HCT116 (cell line): Measurements from ENCODE around the gene WDR45B.

Source experiments
- CBX3 ChIP-seq: IDR thresholded peaks from 2 replicates; pipeline ENCODE4 v1.6.1; 2012; ENCODE audit warnings: low read depth
- CEBPB ChIP-seq: IDR thresholded peaks from 2 replicates; pipeline ENCODE4 v1.6.1; 2012; ENCODE audit warnings: low read depth
- CTCF ChIP-seq, 3 experiments: fragments of 200-600 bp in 1 of 3; sonication (generic) in 1 of 3; IDR thresholded peaks in 2 of 3; conservative IDR thresholded peaks in 1 of 3; 2 replicates each; pipeline ENCODE4 v1.5.1; 2012 to 2017; ENCODE audit warnings: low read depth in 2 of 3, low read length in 2 of 3, antibody characterized with exemption in 1 of 3, borderline replicate concordance in 1 of 3, control low read depth in 1 of 3, mild to moderate bottlenecking in 1 of 3, mixed read lengths in 1 of 3, mixed run types in 1 of 3, moderate library complexity in 1 of 3; ENCODE audit not compliant: insufficient read depth in 1 of 3
- EZH2 ChIP-seq: fragments of 200-600 bp; sonication (generic); IDR thresholded peaks from 2 replicates; pipeline ENCODE4 v1.6.1; 2017; ENCODE audit warnings: antibody characterized with exemption, mixed run types
- MAX ChIP-seq: IDR thresholded peaks from 2 replicates; pipeline ENCODE4 v1.6.1; 2012
- POLR2A ChIP-seq: IDR thresholded peaks from 2 replicates; pipeline ENCODE4 v1.7.0; 2011; ENCODE audit warnings: borderline replicate concordance; ENCODE audit not compliant: insufficient read depth, insufficient read length; ENCODE audit errors: extremely low read depth
- RAD21 ChIP-seq: IDR thresholded peaks from 2 replicates; pipeline ENCODE4 v1.6.1; 2012; ENCODE audit warnings: low read depth, mild to moderate bottlenecking
- REST ChIP-seq: IDR thresholded peaks from 2 replicates; pipeline ENCODE4 v1.6.1; 2012; ENCODE audit warnings: low read depth
- SIN3A ChIP-seq: IDR thresholded peaks from 2 replicates; pipeline ENCODE4 v1.6.1; 2012; ENCODE audit warnings: low read depth
- SP1 ChIP-seq: IDR thresholded peaks from 2 replicates; pipeline ENCODE4 v1.6.1; 2012; ENCODE audit warnings: low read depth
- TCF7L2 ChIP-seq: IDR thresholded peaks from 2 replicates; pipeline ENCODE4 v1.7.0; 2011; ENCODE audit warnings: borderline replicate concordance, inconsistent platforms; ENCODE audit not compliant: insufficient read depth, insufficient read length; ENCODE audit errors: extremely low read depth
- YY1 ChIP-seq: IDR thresholded peaks from 2 replicates; pipeline ENCODE4 v1.6.1; 2011; ENCODE audit warnings: low read length, low read depth, moderate library complexity, mild to moderate bottlenecking; ENCODE audit not compliant: insufficient replicate concordance; ENCODE audit errors: extremely low read depth

- TF ChIP-seq TCF7L2 (no peak), CTCF (IDR thresholded peaks at IDR 0.05 in 2 of 3, conservative IDR thresholded peaks at IDR 0.05 in 1 of 3; ENCODE audit: borderline replicate concordance in 1 of 3, insufficient read depth in 1 of 3, low read depth in 2 of 3, low read length in 2 of 3) (no peak), EZH2 (no peak), RAD21 (no peak), CEBPB (no peak), SIN3A (no peak), MAX (no peak), POLR2A (no peak), YY1 (no peak), CBX3 (no peak), SP1 (no peak), REST (no peak)
Measured at GRCh38 chr17:82600731-82601446, 47.4 kb downstream of the WDR45B start.
